ENCODE measurements around the gene KCNC1. TPM values are rescaled to one million over a fixed set of nuclear protein-coding genes. Genes with fewer than 3 reads are reported as not detected.

The KCNC1 gene
- polyA plus RNA-seq, 2 of the 4 experiments (the other 2 are of a cell fraction) = 0.08 TPM; not detected in 1

GRCh38 chr11:17722000-17722643 is 12.5 kb upstream of the KCNC1 start:
- Histone ChIP-seq H3K4me3 (no peak overlapping the region), H3K9me3 (no peaks in the 10 kb centered on the region), H3K27ac (no peak overlapping the region), H3K4me1 (peaks cover 15% of the 10 kb centered on the region; the same call in 2 of the 3 replicates), H3K4me2 (peak overlapping the region; percentile 69)
- FAIRE-seq (no peak), ATAC-seq (peak; percentile 12 to 70; a peak in 4 of 6 replicates), DNase-seq (ENCODE audit: low read depth in 1 of 2, low spot score in 1 of 2) (peak; percentile 48 to 56)
- TF ChIP-seq, protein P1, sequence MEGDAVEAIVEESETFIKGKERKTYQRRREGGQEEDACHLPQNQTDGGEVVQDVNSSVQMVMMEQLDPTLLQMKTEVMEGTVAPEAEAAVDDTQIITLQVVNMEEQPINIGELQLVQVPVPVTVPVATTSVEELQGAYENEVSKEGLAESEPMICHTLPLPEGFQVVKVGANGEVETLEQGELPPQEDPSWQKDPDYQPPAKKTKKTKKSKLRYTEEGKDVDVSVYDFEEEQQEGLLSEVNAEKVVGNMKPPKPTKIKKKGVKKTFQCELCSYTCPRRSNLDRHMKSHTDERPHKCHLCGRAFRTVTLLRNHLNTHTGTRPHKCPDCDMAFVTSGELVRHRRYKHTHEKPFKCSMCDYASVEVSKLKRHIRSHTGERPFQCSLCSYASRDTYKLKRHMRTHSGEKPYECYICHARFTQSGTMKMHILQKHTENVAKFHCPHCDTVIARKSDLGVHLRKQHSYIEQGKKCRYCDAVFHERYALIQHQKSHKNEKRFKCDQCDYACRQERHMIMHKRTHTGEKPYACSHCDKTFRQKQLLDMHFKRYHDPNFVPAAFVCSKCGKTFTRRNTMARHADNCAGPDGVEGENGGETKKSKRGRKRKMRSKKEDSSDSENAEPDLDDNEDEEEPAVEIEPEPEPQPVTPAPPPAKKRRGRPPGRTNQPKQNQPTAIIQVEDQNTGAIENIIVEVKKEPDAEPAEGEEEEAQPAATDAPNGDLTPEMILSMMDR (IDR thresholded peaks at IDR 0.05) = peak; percentile 39; the same call in 2 of the 3 replicates
- TF ChIP-seq SMC3 (IDR thresholded peaks at IDR 0.05) (0 out of 3 replicates have a peak, but pooled peaks have one; percentile 15), RAD21 (conservative IDR thresholded peaks at IDR 0.05 in 1 of 2, IDR thresholded peaks at IDR 0.05 in 1 of 2) (peak in 1 of 2 experiments; percentile 48; a peak in 2 of 5 replicates), FOSB (CRISPR knock-in tag; IDR thresholded peaks at IDR 0.05) (no peak)
- ChIA-PET POLR2A (no interaction called here), CTCF (interaction anchor here (0.9 to 10.4 kb wide), 12 partner anchors 10 to 388 kb away, joined by 3 to 85 read pairs (median 4); partner anchors contain the start of gene KCNC1)
- 8% methylated on average over 25 of the region's 25 CpGs for WGBS (ENCODE audit: missing lambda C conversion rate)

GRCh38 chr11:17724020-17724908 is 10.3 kb upstream of the KCNC1 start:
- FAIRE-seq (no peak), ATAC-seq (no peak), DNase-seq (ENCODE audit: low read depth in 1 of 2, low spot score in 1 of 2) (no peak)
- Histone ChIP-seq H3K27ac (no peak overlapping the region), H3K4me2 (no peak overlapping the region), H3K9me3 (no peaks in the 10 kb centered on the region), H3K4me1 (peaks cover 15% of the 10 kb centered on the region; the same call in 2 of the 3 replicates), H3K4me3 (no peak overlapping the region)
- ChIA-PET POLR2A (no interaction called here), CTCF (interaction anchor here (1.1 to 10.4 kb wide), 3 partner anchors 8 to 255 kb away, joined by 3 to 85 read pairs (median 10); partner anchors contain the start of gene KCNC1)
- TF ChIP-seq MAFK (IDR thresholded peaks at IDR 0.05; ENCODE audit: partially characterized antibody) (no peak), NPAS2 (CRISPR knock-in tag; IDR thresholded peaks at IDR 0.05; ENCODE audit: borderline replicate concordance) (no peak), NR3C1 (IDR thresholded peaks at IDR 0.05) (no peak), EP300 (IDR thresholded peaks at IDR 0.05) (no peak), JUN (IDR thresholded peaks at IDR 0.05) (no peak), EHF (CRISPR knock-in tag; IDR thresholded peaks at IDR 0.05) (no peak), SMC3 (IDR thresholded peaks at IDR 0.05) (no peak), CBX2 (IDR thresholded peaks at IDR 0.05; ENCODE audit: borderline replicate concordance, low read depth) (no peak), RCOR1 (IDR thresholded peaks at IDR 0.05; ENCODE audit: low read depth, low read length) (no peak), ZFP36 (IDR thresholded peaks at IDR 0.05; ENCODE audit: borderline replicate concordance, partially characterized antibody) (no peak), USF2 (IDR thresholded peaks at IDR 0.05) (no peak)
- TF ChIP-seq, protein P2, sequence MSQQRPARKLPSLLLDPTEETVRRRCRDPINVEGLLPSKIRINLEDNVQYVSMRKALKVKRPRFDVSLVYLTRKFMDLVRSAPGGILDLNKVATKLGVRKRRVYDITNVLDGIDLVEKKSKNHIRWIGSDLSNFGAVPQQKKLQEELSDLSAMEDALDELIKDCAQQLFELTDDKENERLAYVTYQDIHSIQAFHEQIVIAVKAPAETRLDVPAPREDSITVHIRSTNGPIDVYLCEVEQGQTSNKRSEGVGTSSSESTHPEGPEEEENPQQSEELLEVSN (IDR thresholded peaks at IDR 0.05; ENCODE audit: borderline replicate concordance, low read depth) = no peak
- TF ChIP-seq, protein P3, sequence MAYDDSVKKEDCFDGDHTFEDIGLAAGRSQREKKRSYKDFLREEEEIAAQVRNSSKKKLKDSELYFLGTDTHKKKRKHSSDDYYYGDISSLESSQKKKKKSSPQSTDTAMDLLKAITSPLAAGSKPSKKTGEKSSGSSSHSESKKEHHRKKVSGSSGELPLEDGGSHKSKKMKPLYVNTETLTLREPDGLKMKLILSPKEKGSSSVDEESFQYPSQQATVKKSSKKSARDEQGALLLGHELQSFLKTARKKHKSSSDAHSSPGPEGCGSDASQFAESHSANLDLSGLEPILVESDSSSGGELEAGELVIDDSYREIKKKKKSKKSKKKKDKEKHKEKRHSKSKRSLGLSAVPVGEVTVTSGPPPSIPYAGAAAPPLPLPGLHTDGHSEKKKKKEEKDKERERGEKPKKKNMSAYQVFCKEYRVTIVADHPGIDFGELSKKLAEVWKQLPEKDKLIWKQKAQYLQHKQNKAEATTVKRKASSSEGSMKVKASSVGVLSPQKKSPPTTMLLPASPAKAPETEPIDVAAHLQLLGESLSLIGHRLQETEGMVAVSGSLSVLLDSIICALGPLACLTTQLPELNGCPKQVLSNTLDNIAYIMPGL (CRISPR knock-in tag; IDR thresholded peaks at IDR 0.05; ENCODE audit: borderline replicate concordance) = no peak
- 24% methylated on average over 10 of the region's 10 CpGs for WGBS (ENCODE audit: missing lambda C conversion rate)

All from A549 (cell line).